HG02943 (cell line): Measurements from ENCODE around the gene THRB.

ENCODE experiments used
- ATAC-seq: cut with Tn5 transposase; IDR thresholded peaks from one replicate; pipeline ENCODE4 v1.9.1; 2021; ENCODE audit warnings: mild to moderate bottlenecking, low read depth, moderate library complexity; ENCODE audit not compliant: unreplicated experiment

Gene THRB

DNA sequence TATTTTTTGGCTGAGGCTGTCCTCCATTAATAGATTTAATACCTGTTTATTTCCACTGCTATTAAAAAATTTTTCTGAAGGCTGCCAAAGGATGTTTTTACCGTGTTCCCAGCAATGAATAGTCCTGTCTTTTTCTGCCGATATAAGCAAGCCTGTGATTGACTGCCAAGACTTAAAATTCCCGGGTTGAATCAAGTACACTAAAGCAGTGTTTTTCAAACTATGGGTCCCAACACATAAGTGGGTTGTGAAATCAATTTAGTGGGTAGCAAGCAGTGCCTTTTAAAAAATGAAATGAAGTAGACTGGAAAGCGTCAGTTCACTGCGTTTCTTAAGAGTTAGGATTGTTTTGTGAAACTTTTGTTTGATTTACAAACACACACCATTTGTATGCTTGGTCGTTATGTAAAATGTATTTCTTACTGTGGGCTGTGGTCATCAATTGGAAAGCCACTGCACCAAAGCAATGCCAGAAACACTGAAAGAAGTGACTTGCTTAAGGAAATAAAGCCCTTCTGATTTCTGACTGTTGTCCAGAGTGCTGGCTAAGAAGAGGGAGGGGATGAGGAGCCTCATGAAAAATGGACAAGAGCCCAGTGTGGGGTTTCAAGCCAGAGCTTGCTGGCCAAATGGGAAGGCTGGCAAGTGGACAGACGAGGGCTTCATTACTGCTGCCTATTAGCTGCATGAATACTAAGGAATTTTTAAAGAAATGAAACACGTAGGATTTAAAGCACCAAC lies 206.0 kb downstream of the THRB start:
- ATAC-seq = no peak

DNA sequence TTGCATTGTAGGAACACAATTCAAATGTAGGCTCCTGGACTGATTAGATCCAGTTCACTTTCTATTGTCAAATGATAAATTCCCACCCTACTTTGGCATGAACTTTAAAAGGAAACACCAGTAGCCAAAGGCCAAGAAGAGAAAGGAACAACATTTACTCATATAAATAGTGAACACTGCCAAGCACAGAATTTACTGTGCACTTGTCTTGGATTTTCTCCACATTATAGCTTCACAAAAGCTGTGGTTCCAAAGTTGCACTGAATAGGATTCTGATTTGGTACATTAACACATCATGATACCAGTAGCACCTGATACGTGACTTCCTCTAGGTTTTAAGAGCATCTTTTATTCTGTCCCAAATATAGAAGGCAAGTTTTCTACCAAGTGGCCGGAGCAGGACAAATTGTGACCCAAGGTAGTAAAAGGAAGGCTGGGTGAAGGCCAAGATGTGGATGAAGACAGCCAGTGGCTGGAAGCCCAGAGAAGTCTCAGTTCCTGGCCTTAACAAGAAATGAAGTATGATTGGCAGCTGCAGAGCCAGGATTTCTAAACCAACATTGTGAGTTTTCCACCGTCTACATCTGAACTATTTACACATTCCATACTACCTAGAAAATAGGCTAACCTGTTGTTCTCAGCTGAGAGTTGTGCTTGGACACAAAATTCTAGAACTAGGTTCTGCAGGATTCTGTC lies 206.7 kb downstream of the THRB start:
- no peak for ATAC-seq

DNA sequence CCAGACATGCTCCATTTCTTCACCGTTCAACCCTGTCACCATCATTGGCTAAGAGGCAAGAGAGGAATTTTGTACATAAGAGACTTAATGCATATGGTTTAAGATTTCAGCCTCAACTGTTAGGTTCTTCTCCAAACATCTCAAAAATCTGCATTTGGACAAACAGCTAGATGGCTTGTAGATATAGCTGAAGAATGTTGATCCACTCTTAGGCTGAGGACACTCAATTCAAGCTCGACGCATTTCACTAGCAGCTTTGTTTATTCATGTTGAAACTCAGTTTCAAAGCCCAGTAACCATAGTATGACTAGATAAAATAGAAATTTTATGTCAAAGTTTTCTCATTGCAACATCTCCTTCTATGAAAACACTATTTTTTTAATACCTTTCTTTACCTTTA lies 208.2 kb downstream of the THRB start:
- ATAC-seq = no peak

DNA sequence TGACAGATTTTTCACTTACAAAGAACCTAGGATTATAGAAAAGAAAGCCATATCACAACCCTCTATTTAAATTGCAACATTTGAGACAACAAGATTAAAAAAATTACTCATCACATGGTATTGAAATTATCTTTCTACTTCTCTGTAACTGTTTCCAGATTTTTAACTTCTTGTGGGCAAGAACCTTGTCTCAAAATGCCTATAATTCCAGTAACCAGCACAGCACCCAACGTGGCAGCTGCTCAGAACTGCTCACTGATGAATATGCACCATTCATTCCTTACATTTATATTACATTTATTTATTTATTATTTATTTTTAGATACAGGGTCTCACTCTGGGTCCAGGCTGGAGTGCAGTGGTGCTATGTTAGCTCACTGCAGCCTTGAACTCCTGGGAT lies 216.1 kb downstream of the THRB start:
- ATAC-seq = no peak

DNA sequence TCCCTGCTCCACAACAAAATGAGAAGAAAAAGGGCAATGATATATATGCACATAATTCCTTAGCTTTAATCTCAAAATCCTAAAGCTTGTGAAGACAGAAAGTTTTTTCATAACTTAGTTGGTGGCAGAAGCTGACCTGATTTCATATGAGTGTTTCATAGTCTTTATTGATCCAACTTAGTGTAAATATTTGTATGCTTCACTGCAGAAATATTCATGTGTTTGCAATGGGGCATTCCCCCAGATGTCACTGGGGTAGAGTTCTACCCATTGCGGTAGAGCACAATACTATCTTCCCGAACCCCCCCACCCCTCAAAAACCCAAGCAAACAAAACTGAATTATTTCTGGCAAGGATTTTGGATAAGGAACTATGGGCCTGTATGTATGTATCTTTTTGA lies 221.2 kb downstream of the THRB start:
- ATAC-seq = no peak

DNA sequence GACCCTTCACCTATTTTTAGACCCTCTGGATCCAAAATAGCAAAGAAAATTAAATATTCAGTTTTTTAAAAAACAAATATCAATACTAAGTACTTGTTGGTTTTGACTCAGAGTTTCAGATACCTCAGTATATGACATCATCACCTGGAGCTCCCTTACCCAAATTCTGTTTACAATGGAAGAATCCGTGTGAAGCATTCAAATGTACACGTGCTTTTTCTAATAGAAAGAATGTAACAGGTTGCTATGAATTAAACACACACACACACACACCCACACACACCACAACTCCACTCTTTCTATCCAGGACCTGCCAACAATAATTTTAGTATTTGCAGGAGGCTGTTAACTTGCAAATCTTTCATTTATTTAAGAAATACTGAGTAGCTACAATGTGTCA lies 221.8 kb downstream of the THRB start:
- ATAC-seq = no peak

DNA sequence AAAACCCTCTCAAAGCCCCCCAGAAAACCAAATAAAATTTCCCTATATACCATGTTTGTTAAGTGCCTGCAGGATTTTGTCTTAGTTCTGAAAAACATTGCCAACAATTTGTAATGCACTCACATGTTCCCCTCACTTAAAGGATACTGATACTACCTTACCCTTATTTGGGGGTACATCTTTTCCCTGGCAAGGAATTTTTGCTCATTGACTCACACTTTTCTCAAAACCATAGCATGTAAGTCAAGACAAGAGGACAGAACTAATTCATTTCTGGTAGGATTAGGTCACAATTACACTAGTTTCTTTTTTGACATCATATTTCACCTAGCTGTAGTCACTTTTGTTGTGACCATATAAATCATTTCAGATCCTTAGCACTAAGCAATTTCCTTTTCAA lies 222.2 kb downstream of the THRB start:
- no peak for ATAC-seq

DNA sequence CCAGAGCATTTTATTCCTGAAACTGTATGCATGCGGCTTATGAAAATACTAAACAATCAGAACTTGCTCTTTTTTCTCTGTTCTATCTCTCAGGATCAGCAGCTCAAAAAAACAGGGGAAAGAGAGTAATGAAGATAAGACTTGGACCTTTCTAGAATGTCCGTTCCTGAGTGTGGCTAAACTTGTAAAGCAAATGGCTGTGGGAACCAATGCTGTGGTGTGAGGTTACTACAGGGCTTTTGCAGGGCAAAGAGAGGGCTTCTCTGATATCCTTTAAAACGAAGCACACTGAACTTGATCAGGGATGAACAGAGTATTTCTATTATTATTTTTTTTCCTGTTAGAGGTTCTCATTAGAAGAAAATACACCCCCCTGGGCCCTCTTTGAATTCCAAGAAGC lies 223.4 kb downstream of the THRB start:
- no peak for ATAC-seq

DNA sequence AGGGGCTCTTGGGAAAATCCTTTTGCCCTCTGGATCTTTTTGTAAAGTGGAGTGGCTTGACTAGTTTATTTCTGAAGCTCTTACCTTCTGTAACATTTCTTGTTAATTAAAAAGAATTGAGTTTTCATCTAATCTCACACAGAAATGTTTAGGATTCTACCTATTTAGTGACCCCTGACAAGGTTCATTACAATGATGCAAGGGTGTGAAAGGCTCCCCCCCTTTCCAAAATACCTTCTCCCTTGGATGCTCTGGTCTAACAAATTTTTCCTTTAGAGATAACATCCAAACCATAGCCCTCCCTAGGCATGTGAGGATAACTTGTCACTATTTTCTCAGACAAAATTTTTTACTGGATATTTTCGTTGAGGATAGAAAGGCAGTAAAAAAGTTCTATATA lies 223.9 kb downstream of the THRB start:
- no peak for ATAC-seq

DNA sequence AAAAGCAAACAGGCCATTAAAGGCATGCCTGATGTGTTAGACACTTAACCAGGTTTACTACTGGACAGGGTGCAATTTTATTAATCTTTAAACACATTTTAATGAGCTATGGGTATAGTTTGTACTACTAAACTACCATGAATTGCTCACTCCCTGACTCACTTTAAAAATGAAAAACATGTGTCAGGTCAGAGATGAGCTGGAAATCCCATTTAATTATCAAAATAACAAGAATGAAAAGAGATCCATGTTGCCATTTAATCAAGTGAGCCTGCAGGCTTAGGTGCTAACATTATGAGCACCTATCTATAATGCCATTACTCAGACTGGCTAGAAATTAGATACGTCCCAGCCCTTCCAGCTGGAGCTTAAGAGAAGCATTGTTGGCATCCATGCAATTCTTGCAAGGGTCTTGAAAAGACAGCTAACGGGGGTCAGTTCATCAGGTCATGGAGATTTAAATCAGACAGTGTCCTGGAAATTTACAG lies 224.4 kb downstream of the THRB start:
- no peak for ATAC-seq

DNA sequence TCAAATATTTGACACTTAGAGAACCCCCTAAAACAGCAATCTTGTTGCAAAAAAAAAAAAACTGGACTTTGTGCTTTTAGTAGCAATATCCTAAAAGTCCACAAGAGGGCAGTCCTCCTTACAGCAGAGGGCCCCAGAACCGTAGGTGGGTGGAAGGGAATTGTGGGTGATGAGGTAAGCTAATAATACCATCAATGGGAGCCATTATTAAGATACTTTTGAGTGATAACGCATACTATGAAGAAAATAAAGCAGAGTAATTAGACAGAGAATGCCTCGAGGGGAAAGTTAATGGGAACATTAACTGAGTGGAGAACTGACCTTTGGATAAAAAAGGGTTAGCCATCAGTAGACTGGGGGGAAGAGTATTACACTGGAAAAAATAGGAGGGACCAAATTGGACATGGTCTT lies 229.9 kb downstream of the THRB start:
- no peak for ATAC-seq

DNA sequence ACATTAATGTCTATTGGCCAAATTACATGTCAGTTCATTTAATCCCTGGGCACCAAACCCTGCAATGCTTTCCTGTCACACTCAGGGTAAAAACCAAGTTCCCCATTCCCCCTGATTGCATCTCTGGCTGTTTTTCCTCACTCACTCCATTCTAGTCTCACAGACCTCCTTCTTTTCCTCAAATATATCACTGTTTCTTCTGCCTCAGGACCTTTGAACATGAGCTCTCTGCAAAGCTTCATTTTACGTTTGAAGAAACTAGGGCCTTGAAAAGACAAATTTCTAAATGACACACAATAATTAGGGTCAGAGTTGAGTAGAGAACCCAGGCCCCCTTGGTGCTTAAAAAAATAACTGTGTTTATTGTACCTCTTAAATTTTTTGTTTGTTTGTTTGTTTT lies 230.6 kb downstream of the THRB start:
- ATAC-seq = no peak

DNA sequence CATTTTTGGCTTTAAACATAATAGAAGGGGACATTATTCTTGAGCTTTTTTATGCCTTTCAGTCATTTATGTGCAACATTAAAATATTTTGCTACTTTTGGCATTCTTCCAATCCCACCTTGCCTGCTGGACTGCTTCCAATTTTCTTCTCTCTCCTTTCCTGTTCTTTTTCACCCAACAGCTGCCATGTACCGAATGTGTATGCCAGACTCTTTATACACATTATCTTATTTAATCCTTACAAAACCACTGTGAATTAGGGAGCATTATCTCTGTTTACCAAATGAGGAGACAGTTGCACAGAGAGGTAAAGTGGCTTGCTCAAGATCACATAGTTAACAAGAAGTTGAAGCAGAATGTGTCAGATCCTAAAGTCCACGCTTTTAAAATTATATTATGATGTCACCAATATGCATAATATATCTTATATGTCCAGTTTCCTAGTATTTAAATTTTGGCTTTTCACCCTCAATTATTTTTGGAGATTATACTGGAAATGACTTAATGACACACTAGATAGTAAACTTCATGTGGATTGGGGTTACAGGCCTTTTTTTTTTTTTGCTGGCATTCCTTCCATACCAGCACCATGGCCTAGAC lies 231.5 kb downstream of the THRB start:
- ATAC-seq = no peak

DNA sequence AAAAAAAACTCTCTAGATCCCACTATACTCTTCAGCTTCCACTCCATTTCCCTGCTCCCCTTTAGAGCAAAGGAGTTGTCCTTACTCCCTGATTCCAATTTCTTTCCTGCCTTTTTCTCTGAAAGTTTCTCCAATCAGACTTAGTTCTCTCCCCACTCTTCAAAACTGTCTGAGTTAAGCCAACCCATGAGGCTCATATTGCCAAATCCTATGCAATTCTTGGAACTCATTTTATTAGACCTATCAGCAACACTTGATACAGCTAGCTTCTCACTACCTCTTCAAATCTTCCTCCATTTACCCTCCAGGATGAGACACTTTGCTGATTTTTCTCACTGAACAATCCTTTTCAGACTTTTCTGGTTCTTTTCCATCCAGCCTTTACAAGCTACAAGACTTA lies 233.1 kb downstream of the THRB start:
- no peak for ATAC-seq

DNA sequence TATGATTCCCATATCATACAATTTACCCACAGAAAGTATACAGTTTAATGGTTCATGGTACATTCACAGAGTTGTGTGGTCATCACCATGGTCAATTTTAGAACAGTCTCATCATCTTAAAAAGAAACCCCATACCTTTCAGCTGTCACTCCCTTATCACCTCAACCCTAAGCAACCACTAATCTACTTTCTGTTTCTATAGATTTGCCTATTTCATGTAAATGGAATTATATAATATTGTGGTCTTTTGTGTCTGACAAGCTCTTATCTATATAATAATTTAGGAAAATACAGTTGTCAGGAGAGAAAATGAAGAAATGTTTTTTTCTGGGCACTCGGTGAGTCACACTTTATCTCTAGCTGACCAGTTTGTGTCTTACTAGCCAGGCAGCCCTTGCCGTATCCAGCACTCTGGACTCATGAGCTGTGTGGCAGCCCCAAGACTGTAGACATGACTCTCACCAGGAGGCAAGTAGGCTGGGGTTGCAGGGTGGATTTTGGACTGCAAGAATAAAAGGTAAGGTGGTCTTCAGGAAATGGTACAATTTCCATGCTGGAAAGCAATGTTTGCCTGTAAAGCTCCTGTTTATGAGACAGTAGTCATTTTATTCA lies 234.6 kb downstream of the THRB start:
- ATAC-seq = no peak

DNA sequence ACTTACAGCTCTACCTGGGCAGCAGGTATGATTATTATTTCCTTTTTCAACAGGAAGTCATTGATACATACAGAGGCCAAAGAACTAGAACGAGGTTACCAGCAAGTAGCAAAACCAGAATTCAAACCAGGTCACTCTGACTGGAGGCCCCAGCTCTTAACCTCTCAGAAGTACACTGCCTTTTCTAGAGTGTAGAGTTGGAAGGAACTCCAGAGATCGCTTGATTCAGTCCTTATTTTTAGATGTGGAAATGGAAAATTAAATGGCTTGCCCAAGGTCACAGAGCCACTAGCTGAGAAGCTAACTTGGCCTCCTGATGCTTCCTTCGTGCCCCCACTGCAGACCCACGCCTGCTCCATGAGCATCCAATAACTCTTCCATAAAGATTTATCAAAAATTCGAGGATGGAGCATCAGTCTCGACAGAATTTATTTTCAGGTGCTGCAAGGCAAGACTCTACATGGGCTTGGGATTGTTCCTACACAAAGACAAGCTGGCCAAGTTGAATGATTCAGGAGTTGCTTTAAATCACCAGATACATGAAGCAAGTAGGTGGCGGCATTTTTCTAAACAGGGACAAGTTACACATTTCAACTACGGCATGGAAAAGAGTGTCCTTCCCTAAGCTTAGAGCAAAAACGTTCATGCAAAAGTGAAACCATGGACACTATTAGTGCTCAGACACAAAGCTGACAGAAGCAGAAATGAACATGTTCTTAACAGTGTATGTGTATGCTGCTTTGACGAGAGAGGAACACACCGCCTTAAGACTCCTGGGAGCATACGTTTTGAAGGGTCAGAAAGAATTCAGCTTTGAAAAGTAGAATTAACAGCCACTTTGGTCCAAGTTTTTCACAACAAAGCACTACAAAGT lies 235.7 kb downstream of the THRB start:
- no peak for ATAC-seq

DNA sequence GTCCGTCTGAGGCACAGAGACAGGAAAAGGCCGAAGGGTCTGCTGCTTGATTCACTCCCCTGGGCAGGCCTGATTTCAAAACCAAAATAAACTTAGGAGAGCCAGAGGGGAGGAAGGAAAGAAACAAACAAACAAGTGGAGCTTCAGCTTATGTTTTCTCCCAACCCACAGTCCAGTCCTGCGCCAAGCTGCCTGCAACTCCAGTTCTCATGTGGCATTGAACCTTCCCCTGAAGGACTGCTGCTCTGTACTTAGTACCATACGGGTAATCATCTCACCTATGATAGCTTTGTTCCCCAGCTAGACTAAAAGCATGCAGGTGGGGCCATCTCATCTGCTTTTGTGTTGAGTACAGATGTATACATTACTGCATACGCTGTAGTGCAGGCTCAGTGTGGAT lies 236.4 kb downstream of the THRB start:
- ATAC-seq = no peak

DNA sequence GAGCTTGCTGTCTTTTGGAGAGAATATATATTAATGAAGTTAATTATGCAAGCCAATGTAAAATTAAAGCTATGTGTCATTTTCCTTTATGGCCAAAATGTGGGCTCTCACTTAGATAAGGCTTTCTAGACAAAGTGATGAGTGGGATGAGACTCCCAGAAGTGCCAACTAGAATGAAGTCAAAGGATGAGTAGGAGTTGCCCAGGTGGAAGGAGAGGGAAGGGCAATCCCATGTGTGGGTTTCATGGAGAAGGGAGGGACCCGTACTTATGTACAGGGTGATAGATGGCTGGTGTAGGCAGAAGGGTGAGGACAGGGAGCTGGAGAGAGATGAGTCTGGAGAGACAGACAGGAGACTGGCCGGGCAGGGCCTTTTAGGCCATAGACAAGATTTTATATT lies 239.2 kb downstream of the THRB start:
- no peak for ATAC-seq

DNA sequence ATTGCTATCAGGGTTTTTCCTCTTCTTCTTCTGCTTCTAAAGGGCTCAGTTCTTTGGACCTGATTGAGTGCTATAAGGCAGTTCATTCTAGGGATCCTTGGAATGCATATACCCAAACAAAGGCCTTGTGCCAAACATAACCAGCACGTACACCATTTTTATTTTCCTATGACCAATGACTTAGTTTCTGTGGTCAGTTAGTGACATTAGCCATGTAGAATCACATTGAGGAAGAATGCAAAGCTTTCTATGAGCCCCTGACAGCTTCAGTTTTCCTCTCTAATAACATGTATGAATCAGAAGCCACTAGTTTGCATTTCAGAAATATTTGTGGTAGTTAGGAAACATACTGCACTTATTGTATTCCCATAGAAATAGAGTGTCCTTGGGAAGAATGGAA lies 240.0 kb downstream of the THRB start:
- ATAC-seq = no peak

DNA sequence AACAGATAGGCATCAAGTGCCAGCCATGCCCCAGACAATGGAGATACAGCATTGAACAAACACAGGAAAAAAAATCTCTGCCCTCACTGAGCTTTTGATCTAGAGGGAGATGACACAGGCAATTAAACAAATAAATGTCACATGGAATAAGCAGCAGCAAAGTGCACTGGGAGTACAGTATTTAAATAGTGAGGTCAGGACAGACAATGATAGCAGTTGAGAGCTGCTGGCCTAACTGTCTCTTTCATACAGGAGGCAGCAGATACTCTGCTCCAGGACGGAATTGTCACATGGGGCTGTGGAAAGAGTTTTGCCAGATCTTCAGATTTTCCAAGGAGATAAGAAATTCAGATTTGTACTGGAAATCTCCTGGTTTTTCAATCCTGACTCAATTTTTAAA lies 241.3 kb downstream of the THRB start:
- no peak for ATAC-seq
